HCT116 (cell line): ENCODE data around the gene TOMM34. TPM values are rescaled to one million over a fixed set of nuclear protein-coding genes. Genes with fewer than 3 reads are reported as not detected.

Source experiments
- ATAC-seq: fragments of 200-7000 bp; cut with Tn5 transposase; 2 replicates; pipeline ENCODE4 v1.9.1; 2020; ENCODE audit warnings: mild to moderate bottlenecking, moderate library complexity
- BruUV-seq: library from RNA; stranded (reverse); fragments of 400-500 nt; replicated peaks from 2 replicates; lab custom pipeline; 2021; lab: Mats Ljungman, UMichigan
- CTCF ChIA-PET: fragments of 300-600 bp; sonication (Branson Sonifier 250); formaldehyde crosslinking; loops from one replicate; lab custom pipeline; 2021; ENCODE audit warnings: antibody characterized with exemption; lab: Charles Lee
- POLR2A ChIA-PET: fragments of 300-600, 350-600 bp; sonication (Branson Sonifier 250); formaldehyde crosslinking; loops from one replicate; lab custom pipeline; 2021; ENCODE audit warnings: antibody characterized with exemption; lab: Charles Lee
- RAD21 ChIA-PET, 2 experiments: fragments of 300-600 bp; sonication (Branson Sonifier 250); formaldehyde crosslinking; loops; one replicate each; lab custom pipeline; 2023; ENCODE audit warnings: low total read pairs in 2 of 2; ENCODE audit not compliant: uncharacterized antibody in 2 of 2, unreplicated experiment in 2 of 2, low non-redundant PET in 1 of 2; lab: Charles Lee
- DNase-seq: peaks from one replicate; pipeline ENCODE4 v3.0.0-alpha.2; 2010; ENCODE audit warnings: low read depth, low spot score
- H2AFZ ChIP-seq: fragments of 200-600 bp; shearing (Covaris generic), sonication (generic); 2 replicates; pipeline ENCODE4 v1.6.1; 2017; ENCODE audit warnings: low read depth, mixed run types, mixed read lengths, antibody characterized with exemption, low read length; ENCODE audit not compliant: poor library complexity, severe bottlenecking
- H3K27ac ChIP-seq: 2 replicates; pipeline ENCODE4 v1.5.1; 2012; ENCODE audit warnings: low read depth, low read length
- H3K27me3 ChIP-seq: fragments of 200-600 bp; sonication (generic); 2 replicates; pipeline ENCODE4 v1.6.1; 2016; ENCODE audit warnings: mixed run types, low read length, mixed read lengths; ENCODE audit not compliant: insufficient read depth
- H3K36me3 ChIP-seq, 2 experiments: fragments of 200-500 bp in 1 of 2; fragments of 200-600 bp in 1 of 2; sonication (Bioruptor generic) in 1 of 2; sonication (generic) in 1 of 2; 2 replicates each; pipeline versions ENCODE4 v1.5.1 to v1.6.1; 2014 to 2016; ENCODE audit warnings: low read length in 2 of 2, inconsistent platforms in 1 of 2, mixed read lengths in 1 of 2, mixed run types in 1 of 2; ENCODE audit not compliant: insufficient read depth in 2 of 2, control insufficient read depth in 1 of 2
- H3K4me1 ChIP-seq, 2 experiments: fragments of 200-600 bp in 1 of 2; sonication (generic) in 1 of 2; 2 replicates each; pipeline versions ENCODE4 v1.5.1 to v1.6.1; 2012 to 2017; ENCODE audit warnings: low read length in 2 of 2, inconsistent platforms in 1 of 2, mild to moderate bottlenecking in 1 of 2, mixed read lengths in 1 of 2, mixed run types in 1 of 2, moderate library complexity in 1 of 2; ENCODE audit not compliant: insufficient read depth in 2 of 2, control insufficient read depth in 1 of 2
- H3K4me2 ChIP-seq: fragments of 200-600 bp; sonication (generic); 2 replicates; pipeline ENCODE4 v1.6.1; 2017; ENCODE audit warnings: mixed run types, low read length, mixed read lengths
- H3K4me3 ChIP-seq, 2 experiments: fragments of 200-600 bp in 1 of 2; sonication (generic) in 1 of 2; replicated peaks in 1 of 2; 2 replicates each; pipeline ENCODE4 v1.5.1; 2011 to 2016; ENCODE audit warnings: low read length in 2 of 2, control low read depth in 1 of 2, low read depth in 1 of 2, mild to moderate bottlenecking in 1 of 2, mixed read lengths in 1 of 2, mixed run types in 1 of 2
- H3K79me2 ChIP-seq: fragments of 200-600 bp; sonication (generic); 2 replicates; pipeline ENCODE4 v1.6.1; 2017; ENCODE audit warnings: mild to moderate bottlenecking, mixed run types, low read length, moderate library complexity, mixed read lengths; ENCODE audit not compliant: insufficient read depth
- H3K9ac ChIP-seq: fragments of 200-600 bp; sonication (generic); 2 replicates; pipeline ENCODE4 v1.6.1; 2016; ENCODE audit warnings: low read length, mixed read lengths
- H3K9me2 ChIP-seq: fragments of 200-600 bp; sonication (generic), shearing (Covaris generic); 2 replicates; pipeline ENCODE4 v1.6.1; 2017; ENCODE audit warnings: mixed run types, mild to moderate bottlenecking, moderate library complexity; ENCODE audit not compliant: insufficient read depth
- H3K9me3 ChIP-seq, 2 experiments: fragments of 200-500 bp in 1 of 2; fragments of 200-600 bp in 1 of 2; sonication (Bioruptor generic) in 1 of 2; sonication (generic) in 1 of 2; 2 replicates each; pipeline ENCODE4 v1.6.1; 2014 to 2017; ENCODE audit warnings: low read length in 2 of 2, mixed read lengths in 2 of 2, inconsistent platforms in 1 of 2, low read depth in 1 of 2, mild to moderate bottlenecking in 1 of 2, mixed run types in 1 of 2, moderate library complexity in 1 of 2; ENCODE audit not compliant: control insufficient read depth in 1 of 2, insufficient read depth in 1 of 2
- H4K20me1 ChIP-seq: fragments of 200-600 bp; sonication (generic), shearing (Covaris generic); 2 replicates; pipeline ENCODE4 v1.6.1; 2017; ENCODE audit warnings: mixed run types, mild to moderate bottlenecking, moderate library complexity; ENCODE audit not compliant: insufficient read depth
- CBX3 ChIP-seq: IDR thresholded peaks from 2 replicates; pipeline ENCODE4 v1.6.1; 2012; ENCODE audit warnings: low read depth
- ELF1 ChIP-seq: IDR thresholded peaks from 2 replicates; pipeline ENCODE4 v1.6.1; 2012; ENCODE audit warnings: low read depth, borderline replicate concordance
- EZH2 ChIP-seq: fragments of 200-600 bp; sonication (generic); IDR thresholded peaks from 2 replicates; pipeline ENCODE4 v1.6.1; 2017; ENCODE audit warnings: antibody characterized with exemption, mixed run types
- EZH2phosphoT487 ChIP-seq: fragments of 200-600 bp; IDR thresholded peaks from 2 replicates; pipeline ENCODE4 v1.6.1; 2018; ENCODE audit warnings: antibody characterized with exemption, borderline replicate concordance
- MAX ChIP-seq: IDR thresholded peaks from 2 replicates; pipeline ENCODE4 v1.6.1; 2012
- POLR2A ChIP-seq: IDR thresholded peaks from 2 replicates; pipeline ENCODE4 v1.7.0; 2011; ENCODE audit warnings: borderline replicate concordance; ENCODE audit not compliant: insufficient read depth, insufficient read length; ENCODE audit errors: extremely low read depth
- RAD21 ChIP-seq: IDR thresholded peaks from 2 replicates; pipeline ENCODE4 v1.6.1; 2012; ENCODE audit warnings: low read depth, mild to moderate bottlenecking
- REST ChIP-seq: IDR thresholded peaks from 2 replicates; pipeline ENCODE4 v1.6.1; 2012; ENCODE audit warnings: low read depth
- SP1 ChIP-seq: IDR thresholded peaks from 2 replicates; pipeline ENCODE4 v1.6.1; 2012; ENCODE audit warnings: low read depth
- SRF ChIP-seq: IDR thresholded peaks from 2 replicates; pipeline ENCODE4 v1.6.1; 2012; ENCODE audit warnings: low read depth
- TCF7L2 ChIP-seq: IDR thresholded peaks from 2 replicates; pipeline ENCODE4 v1.7.0; 2011; ENCODE audit warnings: borderline replicate concordance, inconsistent platforms; ENCODE audit not compliant: insufficient read depth, insufficient read length; ENCODE audit errors: extremely low read depth
- YY1 ChIP-seq: IDR thresholded peaks from 2 replicates; pipeline ENCODE4 v1.6.1; 2011; ENCODE audit warnings: low read length, low read depth, moderate library complexity, mild to moderate bottlenecking; ENCODE audit not compliant: insufficient replicate concordance; ENCODE audit errors: extremely low read depth
- ZFX ChIP-seq: fragments of 450-650 bp; IDR thresholded peaks from 2 replicates; pipeline ENCODE4 v1.6.1; 2017
- ZNF274 ChIP-seq: fragments of 200-500 bp; sonication (Bioruptor generic); IDR thresholded peaks from 2 replicates; pipeline ENCODE4 v1.6.1; 2014; ENCODE audit warnings: mild to moderate bottlenecking, low read depth, low read length, inconsistent platforms
- intact Hi-C: fragments of 100-400 bp; cut with micrococcal nuclease; formaldehyde crosslinking; loops from 2 replicates; pipeline ENCODE4 v1.10.0; 2022
- total RNA-seq: library from RNA; stranded (reverse); gene quantifications from one replicate; pipeline ENCODE4 v1.2.1, GENCODE V29; 2021; ENCODE audit not compliant: unreplicated experiment
- TF ChIP-seq, protein P1 (sequence below): IDR thresholded peaks from 2 replicates; pipeline ENCODE4 v1.6.1; 2012

Gene TOMM34
- total RNA-seq, 1 experiment from 2014 or later = 51.7 TPM

- TF ChIP-seq REST = no peak
- no peak for TF ChIP-seq ZNF274
- no peak for TF ChIP-seq YY1
- no peak for TF ChIP-seq RAD21
These were observed 41.9 kb downstream of the TOMM34 start (continued) for GRCh38 chr20:44918342-44918741.

DNA sequence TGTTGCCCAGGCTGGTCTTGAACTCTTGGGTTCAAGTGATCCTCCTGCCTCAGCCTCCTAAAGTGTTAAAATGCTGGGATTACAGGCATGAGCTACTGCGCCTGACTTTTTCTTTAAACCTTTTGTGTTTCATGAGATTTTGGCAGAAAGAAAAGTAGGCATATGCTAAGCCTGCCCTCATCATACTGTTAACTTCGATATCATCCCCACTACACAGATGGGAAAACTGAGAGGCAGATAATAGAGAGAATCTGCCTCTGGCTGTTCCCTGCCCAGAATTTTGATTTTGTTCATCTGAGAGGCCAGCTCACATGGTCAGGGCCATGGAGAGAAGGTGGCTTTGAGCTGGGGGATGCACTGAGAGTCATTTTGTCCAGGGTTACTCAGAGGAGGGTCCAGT, 42.8 kb downstream of the TOMM34 start:
- no peaks in the 10 kb centered on the region for H3K9me2 ChIP-seq
- TF ChIP-seq CBX3 (no peak), EZH2phosphoT487 (no peak), MAX (no peak), SRF (no peak), RAD21 (no peak), ELF1 (no peak), EZH2 (no peak), TCF7L2 (no peak), ZFX (no peak), SP1 (no peak), POLR2A (no peak)
- TF ChIP-seq, protein P1, sequence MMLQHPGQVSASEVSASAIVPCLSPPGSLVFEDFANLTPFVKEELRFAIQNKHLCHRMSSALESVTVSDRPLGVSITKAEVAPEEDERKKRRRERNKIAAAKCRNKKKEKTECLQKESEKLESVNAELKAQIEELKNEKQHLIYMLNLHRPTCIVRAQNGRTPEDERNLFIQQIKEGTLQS = no peak
- TF ChIP-seq, all 23 proteins: peak for 0
- no peak overlapping the region for H3K4me3 ChIP-seq
- no peak for DNase-seq
- H4K20me1 ChIP-seq = no peaks in the 10 kb centered on the region
- peaks cover 4% of the 10 kb centered on the region; the same call in 1 of the 2 replicates for H3K79me2 ChIP-seq
- peaks cover 34 to 36% of the 10 kb centered on the region in 2 experiments; a peak in 3 of 4 replicates for H3K36me3 ChIP-seq
- RAD21 ChIA-PET = no interaction called here
- H2AFZ ChIP-seq = no peak overlapping the region
- POLR2A ChIA-PET = no interaction called here
- H3K4me1 ChIP-seq = no peaks in the 10 kb centered on the region
- CTCF ChIA-PET = no interaction called here
- no peak overlapping the region for H3K27ac ChIP-seq
- H3K9me3 ChIP-seq = no peaks in the 10 kb centered on the region
- no peak for ATAC-seq
- no peak overlapping the region for H3K9ac ChIP-seq
- H3K27me3 ChIP-seq = no peaks in the 10 kb centered on the region
- no TSS peak for BruUV-seq
- H3K4me2 ChIP-seq = no peak overlapping the region
- intact Hi-C loops = no loop called here
